GM06990 (cell line): Measurements from ENCODE around the gene ARID5B.

ENCODE experiments used
- DNase-seq: peaks from one replicate; pipeline ENCODE4 v3.0.0-alpha.2; 2011; ENCODE audit not compliant: insufficient read length; ENCODE audit errors: extremely low read depth
- H3K27me3 ChIP-seq: replicated peaks from 2 replicates; pipeline ENCODE4 v1.6.0; 2011; ENCODE audit warnings: low read length; ENCODE audit not compliant: control insufficient read depth, insufficient read depth
- H3K36me3 ChIP-seq: 2 replicates; pipeline ENCODE4 v1.5.1; 2011; ENCODE audit warnings: low read length; ENCODE audit not compliant: control insufficient read depth, insufficient read depth
- H3K4me3 ChIP-seq: replicated peaks from 2 replicates; pipeline ENCODE4 v1.5.1; 2011; ENCODE audit warnings: low read depth, mild to moderate bottlenecking, control low read depth, low read length
- TF ChIP-seq, protein P1 (sequence below): IDR thresholded peaks from 2 replicates; pipeline ENCODE4 v1.5.1; 2011; ENCODE audit warnings: low read length, control low read depth, mild to moderate bottlenecking, inconsistent platforms; ENCODE audit not compliant: insufficient read depth, poor library complexity, severe bottlenecking

ARID5B gene

GRCh38 chr10:61903928-61904344, 2.4 kb downstream of the ARID5B start:
- Histone ChIP-seq H3K36me3 (no peaks in the 10 kb centered on the region), H3K27me3 (no peaks in the 10 kb centered on the region), H3K4me3 (peak overlapping the region; percentile 83)
- TF ChIP-seq, protein P1, sequence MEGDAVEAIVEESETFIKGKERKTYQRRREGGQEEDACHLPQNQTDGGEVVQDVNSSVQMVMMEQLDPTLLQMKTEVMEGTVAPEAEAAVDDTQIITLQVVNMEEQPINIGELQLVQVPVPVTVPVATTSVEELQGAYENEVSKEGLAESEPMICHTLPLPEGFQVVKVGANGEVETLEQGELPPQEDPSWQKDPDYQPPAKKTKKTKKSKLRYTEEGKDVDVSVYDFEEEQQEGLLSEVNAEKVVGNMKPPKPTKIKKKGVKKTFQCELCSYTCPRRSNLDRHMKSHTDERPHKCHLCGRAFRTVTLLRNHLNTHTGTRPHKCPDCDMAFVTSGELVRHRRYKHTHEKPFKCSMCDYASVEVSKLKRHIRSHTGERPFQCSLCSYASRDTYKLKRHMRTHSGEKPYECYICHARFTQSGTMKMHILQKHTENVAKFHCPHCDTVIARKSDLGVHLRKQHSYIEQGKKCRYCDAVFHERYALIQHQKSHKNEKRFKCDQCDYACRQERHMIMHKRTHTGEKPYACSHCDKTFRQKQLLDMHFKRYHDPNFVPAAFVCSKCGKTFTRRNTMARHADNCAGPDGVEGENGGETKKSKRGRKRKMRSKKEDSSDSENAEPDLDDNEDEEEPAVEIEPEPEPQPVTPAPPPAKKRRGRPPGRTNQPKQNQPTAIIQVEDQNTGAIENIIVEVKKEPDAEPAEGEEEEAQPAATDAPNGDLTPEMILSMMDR, result no peak
- peak; percentile 38 for DNase-seq

- DNase-seq, result no peak
- Histone ChIP-seq H3K27me3 (no peaks in the 10 kb centered on the region), H3K4me3 (peak overlapping the region; percentile 83), H3K36me3 (peaks cover 2% of the 10 kb centered on the region; the same call in 1 of the 2 replicates)
- TF ChIP-seq, protein P1, result peak; percentile 36
These were observed 3.5 kb downstream of the ARID5B start for GRCh38 chr10:61904733-61905725.

DNA sequence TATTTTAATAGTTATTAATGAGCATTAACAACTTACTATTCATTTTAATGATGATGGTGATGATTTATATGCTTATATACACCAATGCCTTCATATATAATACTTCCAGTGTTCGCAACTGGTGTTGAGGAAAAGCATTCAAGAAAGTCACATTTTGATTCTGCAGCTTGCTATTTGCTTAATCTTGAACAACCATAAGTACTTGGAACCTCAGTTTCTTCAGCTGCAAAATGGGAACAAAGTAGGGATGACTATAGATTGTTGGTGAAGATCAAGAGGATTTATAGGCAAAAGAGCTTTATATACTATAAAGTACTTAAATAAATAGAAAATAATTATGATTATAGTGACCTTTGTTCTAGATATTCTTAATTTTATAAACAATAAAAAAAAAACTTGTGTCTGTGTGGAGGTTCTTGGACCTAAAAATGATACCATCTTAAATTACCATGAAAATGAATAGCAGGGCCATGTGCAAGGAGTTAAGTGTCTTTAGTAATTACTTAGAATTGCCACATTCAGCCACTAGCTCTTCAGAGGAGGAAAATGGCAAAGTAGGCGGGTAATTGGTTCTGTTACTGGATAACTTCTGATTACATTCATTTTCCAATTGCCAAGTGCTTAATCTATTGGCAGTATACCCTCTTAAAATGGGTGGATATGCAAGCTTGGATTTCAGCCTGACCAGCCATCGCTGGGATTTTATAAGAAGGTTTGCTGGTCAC, 4.5 kb downstream of the ARID5B start:
- DNase-seq, result no peak
- Histone ChIP-seq H3K4me3 (no peak overlapping the region), H3K27me3 (no peaks in the 10 kb centered on the region), H3K36me3 (peaks cover 2% of the 10 kb centered on the region; the same call in 1 of the 2 replicates)
- TF ChIP-seq, protein P1, result no peak

DNA sequence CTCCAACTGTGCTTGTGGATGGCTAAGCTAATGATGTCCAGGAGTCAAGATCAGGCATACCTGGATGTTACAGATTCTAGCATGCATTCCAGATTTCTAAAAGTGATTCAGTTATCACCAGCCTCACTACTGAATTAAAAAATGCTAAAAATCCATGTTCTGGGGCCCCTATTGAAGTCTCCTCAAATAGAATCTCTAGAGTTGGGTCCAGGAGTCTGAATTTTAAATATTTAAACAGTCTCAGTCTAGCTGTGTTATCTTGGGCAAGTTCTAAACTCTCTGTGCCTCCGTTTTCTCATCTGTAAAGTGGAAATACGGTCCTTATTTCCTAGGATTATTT, 5.0 kb downstream of the ARID5B start:
- TF ChIP-seq, protein P1, result no peak
- DNase-seq, result no peak
- H3K36me3 ChIP-seq, result peaks cover 2% of the 10 kb centered on the region; the same call in 1 of the 2 replicates
- H3K4me3 ChIP-seq, result no peak overlapping the region
- H3K27me3 ChIP-seq, result no peaks in the 10 kb centered on the region

DNA sequence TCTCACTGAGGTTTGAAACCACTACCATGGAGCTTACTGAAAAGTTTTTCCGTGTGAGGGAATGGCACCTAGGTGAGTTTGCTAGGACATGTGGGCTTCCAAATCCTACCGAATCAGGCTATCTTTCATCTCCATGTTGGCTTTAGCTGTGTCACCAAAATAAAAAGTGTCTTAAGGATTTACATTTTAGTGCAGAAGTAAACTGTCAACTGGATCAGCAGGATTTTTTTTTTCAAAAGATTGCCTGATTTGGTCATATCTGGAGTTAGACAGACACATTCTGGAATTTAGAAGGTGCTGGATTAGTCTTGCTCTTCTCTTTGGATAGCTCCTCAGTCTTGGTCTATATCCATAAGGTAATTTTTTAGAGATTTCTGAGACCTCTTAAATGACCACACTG, 5.5 kb downstream of the ARID5B start:
- peaks cover 2% of the 10 kb centered on the region; the same call in 1 of the 2 replicates for H3K36me3 ChIP-seq
- TF ChIP-seq, protein P1, result no peak

More for the DNA sequence above, 5.5 kb downstream of the ARID5B start:
- Histone ChIP-seq H3K4me3 (no peak overlapping the region), H3K27me3 (no peaks in the 10 kb centered on the region)
- DNase-seq, result no peak
